H9 (cell line): ENCODE measurements around the gene HPS4. TPM values are rescaled to one million over a fixed set of nuclear protein-coding genes. Genes with fewer than 3 reads are reported as not detected.

Source experiments
- DNase-seq: peaks from one replicate; pipeline ENCODE4 v3.0.0-alpha.2; 2017
- H2AFZ ChIP-seq: one replicate; pipeline ENCODE4 v1.6.1; 2013; ENCODE audit warnings: mild to moderate bottlenecking, low read length, control low read depth, moderate library complexity
- H2AK5ac ChIP-seq: 2 replicates; pipeline ENCODE4 v1.6.1; 2013; ENCODE audit warnings: low read length, control low read depth, mixed read lengths; ENCODE audit not compliant: insufficient read length
- H2BK120ac ChIP-seq: one replicate; pipeline ENCODE4 v1.6.1; 2013; ENCODE audit warnings: low read depth, mild to moderate bottlenecking, low read length, control low read depth, inconsistent platforms; ENCODE audit not compliant: poor library complexity, severe bottlenecking
- H2BK12ac ChIP-seq: 2 replicates; pipeline ENCODE4 v1.6.1; 2013; ENCODE audit warnings: low read length, control low read depth, mixed read lengths, low read depth; ENCODE audit not compliant: insufficient read length
- H2BK15ac ChIP-seq: 2 replicates; pipeline ENCODE4 v1.6.1; 2013; ENCODE audit warnings: low read depth, low read length, control low read depth
- H2BK20ac ChIP-seq: one replicate; pipeline ENCODE4 v1.6.1; 2013; ENCODE audit warnings: low read depth, mild to moderate bottlenecking, low read length, control low read depth, inconsistent platforms; ENCODE audit not compliant: poor library complexity, severe bottlenecking
- H2BK5ac ChIP-seq: 2 replicates; pipeline ENCODE4 v1.6.1; 2013; ENCODE audit warnings: low read length, control low read depth, mixed read lengths; ENCODE audit not compliant: insufficient read length
- H3K14ac ChIP-seq: 2 replicates; pipeline ENCODE4 v1.6.1; 2013; ENCODE audit warnings: low read length, control low read depth; ENCODE audit not compliant: insufficient read depth
- H3K18ac ChIP-seq: 2 replicates; pipeline ENCODE4 v1.6.1; 2013; ENCODE audit warnings: low read depth, mild to moderate bottlenecking, mixed read lengths, low read length, control low read depth; ENCODE audit not compliant: insufficient read length
- H3K23ac ChIP-seq: 2 replicates; pipeline ENCODE4 v1.6.1; 2013; ENCODE audit warnings: low read length, control low read depth, mixed read lengths, low read depth; ENCODE audit not compliant: insufficient read length
- H3K23me2 ChIP-seq: 2 replicates; pipeline ENCODE4 v1.6.1; 2013; ENCODE audit warnings: low read depth, mild to moderate bottlenecking, mixed read lengths, low read length, control low read depth; ENCODE audit not compliant: insufficient read length, poor library complexity, severe bottlenecking
- H3K27ac ChIP-seq: 2 replicates; pipeline ENCODE4 v1.5.1; 2013; ENCODE audit warnings: low read length, control low read depth, mixed read lengths, low read depth; ENCODE audit not compliant: insufficient read length
- H3K27me3 ChIP-seq: 2 replicates; pipeline ENCODE4 v1.6.1; 2013; ENCODE audit warnings: low read length, control low read depth, inconsistent platforms; ENCODE audit not compliant: insufficient read depth
- H3K4ac ChIP-seq: 2 replicates; pipeline ENCODE4 v1.6.1; 2013; ENCODE audit warnings: low read depth, mild to moderate bottlenecking, control low read depth, inconsistent platforms, low read length, moderate library complexity
- H3K4me1 ChIP-seq: 2 replicates; pipeline ENCODE4 v1.6.1; 2013; ENCODE audit warnings: low read length, control low read depth, inconsistent platforms; ENCODE audit not compliant: insufficient read depth
- H3K4me2 ChIP-seq: 2 replicates; pipeline ENCODE4 v1.6.1; 2013; ENCODE audit warnings: low read length, control low read depth, mixed read lengths; ENCODE audit not compliant: insufficient read length, insufficient read depth
- H3K56ac ChIP-seq: 2 replicates; pipeline ENCODE4 v1.6.1; 2013; ENCODE audit warnings: low read depth, mild to moderate bottlenecking, mixed read lengths, low read length, control low read depth; ENCODE audit not compliant: insufficient read length
- H3K79me1 ChIP-seq: 2 replicates; pipeline ENCODE4 v1.6.1; 2013; ENCODE audit warnings: low read depth, mild to moderate bottlenecking, moderate library complexity, low read length, control low read depth, inconsistent platforms; ENCODE audit not compliant: insufficient read depth, poor library complexity, severe bottlenecking
- H3K79me2 ChIP-seq: 2 replicates; pipeline ENCODE4 v1.6.1; 2013; ENCODE audit warnings: low read length, control low read depth, inconsistent platforms; ENCODE audit not compliant: insufficient read depth
- H3K9ac ChIP-seq: 2 replicates; pipeline ENCODE4 v1.6.1; 2013; ENCODE audit warnings: low read length, control low read depth, mixed read lengths; ENCODE audit not compliant: insufficient read length; ENCODE audit errors: extremely low read depth
- H3K9me3 ChIP-seq: one replicate; pipeline ENCODE4 v1.6.1; 2013; ENCODE audit warnings: low read depth, low read length, inconsistent platforms; ENCODE audit not compliant: control insufficient read depth
- H3T11ph ChIP-seq: one replicate; pipeline ENCODE4 v1.6.1; 2013; ENCODE audit warnings: mild to moderate bottlenecking, low read length, control low read depth, inconsistent platforms
- H4K20me1 ChIP-seq: one replicate; pipeline ENCODE4 v1.6.1; 2013; ENCODE audit not compliant: control insufficient read depth, insufficient read length, insufficient read depth
- H4K5ac ChIP-seq: 2 replicates; pipeline ENCODE4 v1.6.1; 2013; ENCODE audit warnings: low read depth, mild to moderate bottlenecking, mixed read lengths, low read length, control low read depth; ENCODE audit not compliant: insufficient read length
- H4K8ac ChIP-seq: replicated peaks from 2 replicates; pipeline ENCODE4 v1.6.1; 2013; ENCODE audit warnings: low read length, control low read depth, mixed read lengths, low read depth; ENCODE audit not compliant: insufficient read length
- H4K91ac ChIP-seq: 2 replicates; pipeline ENCODE4 v1.6.1; 2013; ENCODE audit warnings: low read depth, mild to moderate bottlenecking, moderate library complexity, mixed read lengths, low read length, control low read depth; ENCODE audit not compliant: insufficient read length
- H3K27ac Mint-ChIP-seq, 3 experiments: 2 replicates in 2 of 3; 3 replicates in 1 of 3; pipeline ENCODE4 v1.8.0; 2020 to 2021; ENCODE audit warnings: mixed read lengths in 3 of 3, mild to moderate bottlenecking in 1 of 3, moderate library complexity in 1 of 3
- H3K27me3 Mint-ChIP-seq: 2 replicates; pipeline ENCODE4 v1.8.0; 2021; ENCODE audit warnings: low read depth, mild to moderate bottlenecking, moderate library complexity, mixed read lengths
- H3K36me3 Mint-ChIP-seq, 3 experiments: 2 replicates in 2 of 3; 3 replicates in 1 of 3; pipeline ENCODE4 v1.8.0; 2020 to 2021; ENCODE audit warnings: low read depth in 3 of 3, mixed read lengths in 3 of 3; ENCODE audit not compliant: insufficient read depth in 1 of 3
- H3K4me1 Mint-ChIP-seq, 2 experiments: 2 replicates each; pipeline ENCODE4 v1.8.0; 2020; ENCODE audit warnings: mixed read lengths in 2 of 2
- H3K4me3 Mint-ChIP-seq, 2 experiments: 2 replicates in 1 of 2; 3 replicates in 1 of 2; pipeline ENCODE4 v1.8.0; 2020 to 2021; ENCODE audit warnings: mild to moderate bottlenecking in 2 of 2, mixed read lengths in 2 of 2, moderate library complexity in 1 of 2
- H3K9me3 Mint-ChIP-seq, 2 experiments: 2 replicates in 1 of 2; 3 replicates in 1 of 2; pipeline ENCODE4 v1.8.0; 2020; ENCODE audit warnings: mild to moderate bottlenecking in 2 of 2, mixed read lengths in 2 of 2, moderate library complexity in 1 of 2
- WGBS: extraction: QIAGEN DNeasy Blood & Tissue Kit; methylation state at CpG from one replicate; pipeline ENCODE4 v1.1.7; 2013; ENCODE audit warnings: missing lambda C conversion rate, low lambda C conversion rate, mixed read lengths; ENCODE audit not compliant: insufficient read length; ENCODE audit errors: extremely low coverage; 5-methylcytosine and 5-hydroxymethylcytosine counted together
- total RNA-seq: library from RNA; stranded (reverse); gene quantifications from 2 replicates; pipeline ENCODE4 v1.2.1, GENCODE V29; 2021
- TF ChIP-seq, protein P1 (sequence below): fragments of 200-600 bp; sonication (generic); conservative IDR thresholded peaks from 3 replicates; pipeline ENCODE4 v1.8.0; 2021; ENCODE audit warnings: antibody characterized with exemption, mild to moderate bottlenecking

Gene HPS4
- total RNA-seq, 1 experiment from 2014 or later, result 26.2 TPM

DNA sequence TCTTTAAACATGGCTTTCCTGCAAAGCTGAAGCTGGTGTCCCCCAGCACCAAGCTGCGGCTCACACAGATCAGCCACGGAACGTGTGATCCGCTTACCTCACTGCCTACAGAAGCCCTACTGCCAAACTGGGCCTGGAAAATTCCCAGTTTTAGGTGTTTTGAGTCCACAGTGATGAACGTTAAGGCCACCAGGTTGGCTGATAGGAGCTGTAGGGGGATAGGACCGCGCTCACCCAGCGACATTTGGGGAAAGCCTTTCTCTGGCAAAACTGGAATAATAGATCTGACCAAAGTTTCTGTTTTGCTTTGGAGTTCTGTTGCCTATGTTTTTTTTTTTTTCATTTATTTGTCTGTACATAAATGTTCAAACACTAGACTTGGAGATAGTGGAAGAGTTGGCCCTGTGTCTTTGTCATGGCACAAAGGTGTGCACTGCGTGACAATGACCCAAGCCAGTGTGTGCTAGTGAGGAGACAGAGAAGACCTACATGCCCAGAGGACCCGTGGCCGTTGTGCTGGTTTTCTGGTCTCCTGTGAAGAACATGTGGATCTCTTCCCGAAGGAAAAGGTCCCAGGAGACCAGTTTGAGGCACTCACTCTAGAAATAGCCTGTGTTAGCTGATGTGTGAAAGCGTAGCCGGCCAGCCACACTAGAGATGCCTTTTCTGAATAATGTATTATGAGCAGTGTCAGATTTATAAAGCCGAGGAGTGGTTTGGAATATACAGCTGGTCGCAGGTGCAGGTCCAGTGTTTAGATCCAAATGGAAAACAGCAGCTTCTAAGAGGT, 39.5 kb downstream of the HPS4 start:
- H3K9me3 ChIP-seq, result no peaks in the 10 kb centered on the region

More for the DNA sequence above, 39.5 kb downstream of the HPS4 start:
- Histone ChIP-seq H3K56ac (no peak overlapping the region), H3K23me2 (no peaks in the 10 kb centered on the region), H3K27ac (no peak overlapping the region), H3T11ph (no peak overlapping the region), H2BK5ac (no peak overlapping the region), H4K5ac (no peak overlapping the region), H2BK120ac (no peak overlapping the region), H3K4me2 (no peak overlapping the region), H3K23ac (no peak overlapping the region), H2BK15ac (no peak overlapping the region), H2AFZ (no peak overlapping the region), H2AK5ac (no peak overlapping the region), H4K8ac (no peak overlapping the region), H2BK12ac (no peak overlapping the region), H3K18ac (no peak overlapping the region), H4K91ac (no peak overlapping the region), H3K27me3 (no peaks in the 10 kb centered on the region), H3K14ac (no peak overlapping the region), H3K4ac (no peak overlapping the region), H3K79me2 (no peaks in the 10 kb centered on the region), H3K9ac (no peak overlapping the region), H4K20me1 (no peaks in the 10 kb centered on the region), H3K4me1 (no peaks in the 10 kb centered on the region), H3K79me1 (no peaks in the 10 kb centered on the region), H2BK20ac (no peak overlapping the region)
- Mint-ChIP-seq H3K4me1 (peaks cover 7 to 15% of the 10 kb centered on the region in 2 experiments), H3K4me3 (no peak overlapping the region; a peak in 1 of 5 replicates), H3K36me3 (peaks cover 0 to 6% (median 4%) of the 10 kb centered on the region in 3 experiments; a peak in 3 of 7 replicates), H3K27ac (no peak overlapping the region), H3K9me3 (no peaks in the 10 kb centered on the region), H3K27me3 (no peaks in the 10 kb centered on the region)
- no peak for DNase-seq
- TF ChIP-seq, protein P1, sequence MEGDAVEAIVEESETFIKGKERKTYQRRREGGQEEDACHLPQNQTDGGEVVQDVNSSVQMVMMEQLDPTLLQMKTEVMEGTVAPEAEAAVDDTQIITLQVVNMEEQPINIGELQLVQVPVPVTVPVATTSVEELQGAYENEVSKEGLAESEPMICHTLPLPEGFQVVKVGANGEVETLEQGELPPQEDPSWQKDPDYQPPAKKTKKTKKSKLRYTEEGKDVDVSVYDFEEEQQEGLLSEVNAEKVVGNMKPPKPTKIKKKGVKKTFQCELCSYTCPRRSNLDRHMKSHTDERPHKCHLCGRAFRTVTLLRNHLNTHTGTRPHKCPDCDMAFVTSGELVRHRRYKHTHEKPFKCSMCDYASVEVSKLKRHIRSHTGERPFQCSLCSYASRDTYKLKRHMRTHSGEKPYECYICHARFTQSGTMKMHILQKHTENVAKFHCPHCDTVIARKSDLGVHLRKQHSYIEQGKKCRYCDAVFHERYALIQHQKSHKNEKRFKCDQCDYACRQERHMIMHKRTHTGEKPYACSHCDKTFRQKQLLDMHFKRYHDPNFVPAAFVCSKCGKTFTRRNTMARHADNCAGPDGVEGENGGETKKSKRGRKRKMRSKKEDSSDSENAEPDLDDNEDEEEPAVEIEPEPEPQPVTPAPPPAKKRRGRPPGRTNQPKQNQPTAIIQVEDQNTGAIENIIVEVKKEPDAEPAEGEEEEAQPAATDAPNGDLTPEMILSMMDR, result no peak
- WGBS, result no CpG with 5 or more reads among the region's 16 CpGs
